LNCAP (cell line): ENCODE measurements around the gene LTN1.

Source experiments
- CTCF ChIP-seq: fragments of 450-650 bp; IDR thresholded peaks from 2 replicates; pipeline ENCODE4 v1.5.1; 2017; ENCODE audit warnings: mild to moderate bottlenecking

Gene LTN1

DNA sequence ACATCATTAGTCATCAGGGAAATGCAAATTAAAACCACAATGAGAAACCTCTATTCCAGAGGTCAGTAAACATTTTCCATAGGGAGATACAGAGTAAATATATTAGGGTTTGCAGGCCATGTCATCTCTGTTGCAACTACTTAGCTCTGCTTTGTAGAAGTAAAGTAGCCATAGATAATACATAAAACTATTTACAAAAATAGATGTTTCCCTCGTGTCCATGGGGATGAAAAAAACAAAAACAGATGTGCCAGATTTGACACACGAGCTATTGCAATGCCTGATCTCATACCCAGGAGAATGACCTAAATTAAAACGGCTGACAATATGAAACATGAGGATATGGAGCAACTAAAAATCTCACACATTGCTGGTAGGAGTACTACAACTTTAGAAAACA, 17.3 kb downstream of the LTN1 start:
- TF ChIP-seq CTCF: no peak

- TF ChIP-seq CTCF: no peak
These were observed 18.0 kb downstream of the LTN1 start for GRCh38 chr21:28974531-28975227.

DNA sequence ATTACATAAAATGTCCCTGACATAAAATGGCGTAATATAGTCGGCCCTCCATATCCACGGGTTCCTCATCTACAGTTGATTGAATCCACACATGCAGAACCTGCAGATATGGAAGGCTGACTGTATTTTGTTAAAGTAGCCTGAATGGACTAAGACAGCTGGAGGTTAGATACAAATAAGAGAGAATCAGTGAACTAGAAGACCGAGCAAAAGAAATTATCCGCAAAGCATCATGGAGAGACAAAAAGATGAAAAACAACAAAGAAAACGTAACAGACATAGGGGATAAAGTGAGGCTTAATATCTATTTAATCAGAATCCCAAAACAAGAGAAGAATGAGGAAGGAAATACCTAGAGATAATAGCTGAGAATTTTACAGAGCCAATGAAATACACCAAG, 20.3 kb downstream of the LTN1 start:
- TF ChIP-seq CTCF: no peak

DNA sequence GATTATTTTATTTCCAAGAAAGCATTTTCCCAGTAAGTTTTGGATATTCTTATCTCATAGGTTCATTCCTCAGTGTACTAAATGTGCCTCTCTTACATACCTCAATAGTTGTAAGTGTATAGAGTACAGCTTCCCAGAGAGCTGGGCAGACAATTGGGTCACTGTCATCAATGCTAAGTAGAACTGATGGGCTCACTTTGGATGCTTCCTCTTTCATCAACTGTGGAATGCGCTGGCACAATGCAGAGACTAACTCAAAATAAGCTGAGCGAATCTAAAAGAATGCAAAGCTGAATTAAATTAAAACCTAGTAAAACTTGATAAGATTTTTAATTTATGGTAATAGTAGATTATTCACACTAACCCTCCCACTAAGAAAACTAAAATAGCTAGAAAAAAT, 21.5 kb downstream of the LTN1 start:
- TF ChIP-seq CTCF: no peak

DNA sequence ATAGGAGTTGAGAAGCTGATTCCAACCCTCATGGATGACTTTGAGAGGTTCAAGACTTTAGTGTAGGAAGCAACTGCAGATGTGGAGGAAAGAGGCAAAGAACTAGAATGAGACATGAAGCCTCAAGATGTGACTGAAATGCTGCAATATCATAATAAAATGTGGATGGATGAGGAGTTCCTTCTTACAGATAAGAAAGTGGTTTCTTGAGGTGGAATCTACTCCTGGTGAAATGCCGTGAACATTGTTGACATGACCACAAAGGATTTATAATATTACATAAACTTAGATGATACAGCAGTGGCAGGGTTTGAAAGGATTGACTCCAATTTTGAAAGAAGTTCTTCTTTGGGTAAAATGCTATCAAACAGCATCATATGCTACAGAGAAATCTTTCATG, 28.8 kb downstream of the LTN1 start:
- no peak for TF ChIP-seq CTCF

GRCh38 chr21:28962465-28962864, 30.2 kb downstream of the LTN1 start:
- TF ChIP-seq CTCF: no peak

DNA sequence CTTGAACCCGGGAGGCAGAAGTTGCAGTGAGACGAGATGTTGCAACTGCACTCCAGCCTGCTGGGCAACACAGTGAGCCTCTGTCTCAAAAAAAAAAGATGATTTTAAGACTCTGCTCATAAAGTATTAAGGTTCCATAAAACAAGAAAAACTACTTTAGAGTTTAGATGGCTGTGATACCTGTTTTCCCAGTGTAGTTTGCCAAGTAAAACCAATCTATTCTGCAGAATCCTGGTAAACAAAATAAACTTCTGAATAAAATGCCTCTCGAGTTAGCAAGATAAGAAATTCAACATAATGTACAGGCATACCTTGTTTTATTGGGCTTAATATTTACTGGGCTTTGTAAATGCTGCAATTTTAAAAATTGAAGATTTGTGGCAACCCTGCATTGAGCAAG, 30.8 kb downstream of the LTN1 start:
- no peak for TF ChIP-seq CTCF

DNA sequence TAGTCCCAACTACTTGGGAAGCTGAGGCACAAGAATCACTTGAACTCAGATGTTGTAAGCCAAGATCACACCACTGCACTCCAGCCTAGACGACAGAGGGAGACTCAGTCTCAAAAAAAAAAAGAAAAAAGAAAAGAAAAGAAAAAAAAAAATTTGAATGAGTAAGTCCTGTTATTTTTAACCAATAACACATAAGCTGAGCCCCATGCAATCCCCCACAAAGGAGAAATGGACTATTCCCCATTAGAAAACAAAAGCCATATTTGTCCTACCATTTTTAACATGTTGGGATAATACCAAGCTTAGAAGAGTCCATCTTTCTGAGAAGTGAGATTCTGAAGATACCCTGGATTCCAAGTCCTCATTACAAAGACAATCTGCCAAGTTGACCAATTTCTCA, 32.4 kb downstream of the LTN1 start:
- TF ChIP-seq CTCF: no peak
